Sigmoid colon (tissue), 4 donors: Measurements from ENCODE around the gene ZACN.

Source experiments
- CTCF ChIP-seq, 4 experiments: fragments of 450-650 bp in 3 of 4; fragments of 200-600 bp in 1 of 4; IDR thresholded peaks; one replicate each; pipeline ENCODE4 v1.5.1; 2016 to 2019; ENCODE audit warnings: antibody characterized with exemption in 4 of 4, mild to moderate bottlenecking in 3 of 4, moderate library complexity in 2 of 4
- EP300 ChIP-seq, 4 donors: sonication (generic); formaldehyde crosslinking; IDR thresholded peaks; one replicate each; pipeline ENCODE4 v1.6.1; 2017; ENCODE audit warnings: antibody characterized with exemption in 4 of 4
- POLR2A ChIP-seq, 2 donors: fragments of 450-650 bp; IDR thresholded peaks; one replicate each; pipeline ENCODE4 v1.6.1; 2016; ENCODE audit warnings: antibody characterized with exemption in 2 of 2, mild to moderate bottlenecking in 2 of 2, moderate library complexity in 2 of 2
- POLR2AphosphoS5 ChIP-seq, 4 donors: sonication (generic); formaldehyde crosslinking; IDR thresholded peaks; one replicate each; pipeline ENCODE4 v1.6.1; 2017; ENCODE audit warnings: antibody characterized with exemption in 4 of 4

DNA sequence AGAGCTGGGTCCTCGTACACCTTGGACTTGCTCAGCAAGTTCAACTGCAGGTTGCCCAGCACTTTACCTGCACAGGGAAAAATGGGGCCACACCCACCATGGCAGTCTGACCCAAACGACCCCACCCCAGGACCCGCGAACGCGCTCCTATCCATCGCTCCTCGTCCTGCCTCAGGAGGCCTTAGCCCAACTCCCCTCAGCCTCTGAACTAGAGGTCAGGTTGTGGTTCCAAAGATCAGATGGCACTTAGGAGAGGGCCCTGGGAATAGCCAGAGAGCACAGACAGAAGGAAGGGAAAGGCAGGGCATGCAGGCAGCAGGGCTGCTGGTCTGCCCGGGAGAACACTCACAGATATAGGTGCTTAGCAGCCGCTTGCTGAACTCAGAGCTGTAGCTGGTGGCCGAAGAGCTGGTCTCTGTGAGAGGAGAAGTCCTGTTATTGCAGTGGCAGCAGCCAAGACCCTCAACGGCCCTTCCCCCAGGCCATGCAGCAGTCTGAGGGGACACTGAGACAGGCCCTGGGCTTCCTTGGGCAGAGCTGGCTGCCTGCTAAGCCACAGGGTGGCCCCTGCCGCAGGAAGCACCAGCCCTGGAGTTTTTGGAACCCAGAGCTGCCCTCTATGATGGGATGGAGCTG, 6.9 kb downstream of the ZACN start:
- TF ChIP-seq CTCF (IDR thresholded peaks at IDR 0.05) (no peak), POLR2AphosphoS5 (IDR thresholded peaks at IDR 0.05) (no peak), POLR2A (IDR thresholded peaks at IDR 0.05) (no peak), EP300 (IDR thresholded peaks at IDR 0.05) (no peak)
